ENCODE results near the gene GDPD5. TPM values are rescaled to one million over a fixed set of nuclear protein-coding genes. Genes with fewer than 3 reads are reported as not detected.

GDPD5 gene
- total RNA-seq, 1 donor from 2014 or later = 7.5 TPM

DNA sequence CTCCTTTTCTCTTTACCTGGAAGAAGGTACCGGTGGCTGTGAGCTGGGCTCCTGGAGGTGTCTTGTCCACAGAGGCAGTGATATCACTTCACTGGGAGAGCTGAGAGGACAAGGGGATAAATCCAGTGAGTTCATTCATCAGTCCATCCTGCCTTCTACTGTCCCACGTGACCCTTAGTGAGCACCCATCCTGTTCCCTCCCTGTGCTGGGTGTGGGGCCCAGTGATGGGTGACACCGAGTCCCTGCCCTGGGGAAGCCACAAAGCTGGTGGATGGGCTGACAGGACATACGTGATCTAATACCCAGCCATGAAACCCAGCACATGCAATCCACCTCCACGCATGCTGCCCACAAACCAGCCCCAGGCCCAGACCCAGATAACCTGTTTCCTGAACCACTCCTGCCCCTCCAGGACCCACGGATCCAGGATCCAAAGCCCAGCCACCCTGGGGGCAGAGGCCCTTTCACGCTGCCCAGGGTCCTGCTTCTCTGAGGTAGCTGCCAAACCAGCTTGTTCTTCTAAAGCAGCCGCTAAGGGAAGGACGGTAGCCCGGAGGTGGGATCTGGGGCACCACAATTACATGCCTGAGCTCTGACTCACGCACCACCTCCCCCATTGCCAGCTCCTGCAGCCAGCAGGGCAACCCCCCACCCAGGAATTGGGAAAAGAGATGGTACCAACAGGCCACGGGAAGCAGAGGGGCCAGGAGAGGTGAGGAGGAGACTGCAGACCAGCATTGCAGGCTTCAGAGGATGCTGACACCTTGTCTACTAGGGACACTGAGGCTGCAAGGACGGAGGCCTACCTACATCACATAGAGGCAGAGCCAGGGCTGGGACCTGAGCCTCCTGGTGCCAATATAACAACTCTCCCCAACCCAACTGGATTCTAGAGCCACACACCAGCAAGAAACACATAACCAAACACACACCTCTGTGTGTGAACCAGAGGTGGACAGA, 35.2 kb downstream of the GDPD5 start:
- no peak for DNase-seq

DNA sequence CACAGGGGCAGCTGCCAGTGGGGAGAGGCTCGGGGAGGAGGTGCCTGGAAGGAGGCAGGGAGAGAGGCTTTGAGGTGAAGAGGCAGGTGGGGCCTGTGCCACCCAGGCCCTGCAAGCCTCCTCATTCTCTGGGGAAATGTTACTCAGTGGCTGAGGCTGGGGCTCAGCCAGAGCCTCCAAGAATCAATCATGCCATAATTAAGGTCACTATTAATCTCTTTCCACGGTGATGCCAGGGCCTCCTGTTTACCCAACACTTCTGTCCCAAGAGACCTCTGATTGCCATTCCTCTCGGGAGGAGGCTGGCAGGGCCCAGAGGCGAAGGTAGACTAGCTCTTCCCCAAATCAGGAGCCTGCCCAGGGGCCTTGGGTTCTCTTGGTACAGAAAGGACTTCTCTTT, 38.4 kb downstream of the GDPD5 start:
- DNase-seq = no peak

DNA sequence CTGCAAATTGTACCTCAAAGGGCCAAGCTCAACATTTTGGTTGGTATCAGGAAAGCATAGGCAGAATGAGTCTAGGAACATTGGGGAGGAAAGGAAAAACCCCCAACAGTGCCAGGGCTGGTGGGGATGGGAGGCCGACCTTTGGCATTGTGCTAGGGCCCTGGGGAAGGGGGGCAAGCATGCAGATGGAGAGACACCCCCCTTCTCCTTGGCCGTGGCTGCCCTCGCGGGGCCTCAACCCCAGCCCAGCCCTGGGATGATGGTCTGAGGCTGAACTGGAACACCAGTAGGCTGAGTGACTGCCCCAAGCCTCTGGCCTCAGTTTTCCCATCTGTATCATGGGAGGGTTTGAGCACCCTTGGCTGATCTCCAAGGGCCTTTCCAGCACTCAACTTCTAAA, 40.0 kb downstream of the GDPD5 start:
- DNase-seq = no peak

DNA sequence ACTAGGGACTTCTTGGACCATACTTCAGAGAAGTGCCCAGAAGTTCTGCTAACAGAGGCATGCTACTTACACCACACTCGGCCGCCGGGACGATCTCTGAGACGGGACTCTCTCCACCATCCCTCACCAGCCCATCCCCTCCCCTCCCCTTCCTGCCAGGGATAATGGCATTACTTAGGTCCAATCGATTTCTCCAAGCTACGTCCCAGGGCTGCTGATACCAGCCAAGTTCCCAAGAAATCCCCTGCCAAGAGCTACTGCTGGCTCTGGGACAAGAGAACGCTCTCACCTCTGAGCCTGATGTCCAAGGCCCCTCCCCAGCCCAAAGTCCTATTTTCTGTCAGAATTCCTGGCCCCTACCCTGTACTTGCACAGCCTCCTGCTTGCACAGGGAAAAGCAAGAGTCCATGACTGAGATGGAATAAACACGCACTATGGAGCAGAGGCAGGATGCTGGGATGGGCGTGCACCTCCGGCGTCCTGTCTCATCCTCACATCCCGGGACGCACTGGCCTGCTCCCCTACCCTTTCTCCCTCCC, 42.7 kb downstream of the GDPD5 start:
- no peak for DNase-seq

DNA sequence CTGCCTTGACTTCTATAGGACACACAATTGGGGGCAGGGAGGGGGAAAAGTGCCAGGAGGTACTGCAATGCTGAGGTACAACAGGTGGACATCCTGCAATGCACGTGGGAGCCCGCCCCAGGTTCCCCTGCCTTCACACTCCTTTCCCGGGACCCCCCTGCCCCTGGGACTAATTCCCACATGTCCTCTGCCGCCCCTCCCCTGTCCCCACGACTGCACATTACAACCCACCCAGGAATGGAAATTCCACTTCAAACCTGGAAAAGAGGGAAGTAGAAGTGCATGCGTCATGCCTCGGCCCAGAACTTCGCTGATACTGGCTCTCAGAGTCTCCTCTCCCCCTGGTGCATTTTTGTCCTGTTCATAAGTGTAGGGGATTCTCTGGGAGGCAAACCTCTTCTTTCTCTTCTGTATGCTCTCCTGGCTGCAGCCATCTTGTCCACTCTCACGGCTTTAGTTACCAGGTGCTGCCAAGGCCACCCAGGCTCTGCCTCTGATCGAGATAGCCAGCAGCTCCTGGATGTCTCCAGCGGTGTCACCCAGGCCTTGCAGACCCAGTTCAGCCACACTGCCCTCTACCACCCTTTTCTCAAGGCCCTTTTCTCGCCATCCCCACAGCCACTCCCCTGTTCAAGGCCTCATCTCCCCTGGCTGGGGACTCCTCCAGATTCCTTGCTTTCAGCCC, 43.7 kb downstream of the GDPD5 start:
- DNase-seq = no peak

DNA sequence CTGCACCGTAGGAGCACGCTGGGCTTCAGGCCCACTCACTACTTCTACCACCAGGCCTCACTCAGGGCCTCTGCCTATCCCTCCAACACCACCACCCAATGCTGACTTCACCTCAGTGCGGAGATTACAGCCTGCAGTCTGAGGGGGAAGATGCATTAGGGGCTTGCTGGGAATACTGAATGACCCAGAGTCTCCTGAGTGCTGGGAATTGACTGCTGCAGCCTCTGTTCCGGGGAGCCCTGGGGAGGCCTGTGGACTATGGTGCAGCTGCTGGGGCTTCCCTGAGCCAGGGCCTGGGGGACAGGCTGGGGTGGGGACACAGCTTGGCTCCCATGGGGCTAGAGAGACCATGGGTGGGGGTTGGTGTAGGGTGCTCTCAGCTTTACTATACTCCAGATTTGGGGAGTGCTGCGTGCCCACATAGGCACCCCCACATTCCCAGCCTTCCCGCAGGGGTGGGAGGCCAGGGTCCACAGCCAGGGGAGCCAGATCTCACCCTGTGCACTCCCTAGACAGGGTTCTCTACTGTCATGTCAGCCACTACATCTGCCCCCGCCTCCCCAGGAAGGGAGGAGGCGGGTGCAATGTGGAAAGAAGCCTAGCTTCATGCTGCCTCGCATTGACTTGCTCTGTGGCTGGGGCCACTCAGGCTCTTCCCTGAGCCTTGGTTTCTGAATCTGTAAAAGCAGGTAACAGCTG, 44.4 kb downstream of the GDPD5 start:
- no peak for DNase-seq

DNA sequence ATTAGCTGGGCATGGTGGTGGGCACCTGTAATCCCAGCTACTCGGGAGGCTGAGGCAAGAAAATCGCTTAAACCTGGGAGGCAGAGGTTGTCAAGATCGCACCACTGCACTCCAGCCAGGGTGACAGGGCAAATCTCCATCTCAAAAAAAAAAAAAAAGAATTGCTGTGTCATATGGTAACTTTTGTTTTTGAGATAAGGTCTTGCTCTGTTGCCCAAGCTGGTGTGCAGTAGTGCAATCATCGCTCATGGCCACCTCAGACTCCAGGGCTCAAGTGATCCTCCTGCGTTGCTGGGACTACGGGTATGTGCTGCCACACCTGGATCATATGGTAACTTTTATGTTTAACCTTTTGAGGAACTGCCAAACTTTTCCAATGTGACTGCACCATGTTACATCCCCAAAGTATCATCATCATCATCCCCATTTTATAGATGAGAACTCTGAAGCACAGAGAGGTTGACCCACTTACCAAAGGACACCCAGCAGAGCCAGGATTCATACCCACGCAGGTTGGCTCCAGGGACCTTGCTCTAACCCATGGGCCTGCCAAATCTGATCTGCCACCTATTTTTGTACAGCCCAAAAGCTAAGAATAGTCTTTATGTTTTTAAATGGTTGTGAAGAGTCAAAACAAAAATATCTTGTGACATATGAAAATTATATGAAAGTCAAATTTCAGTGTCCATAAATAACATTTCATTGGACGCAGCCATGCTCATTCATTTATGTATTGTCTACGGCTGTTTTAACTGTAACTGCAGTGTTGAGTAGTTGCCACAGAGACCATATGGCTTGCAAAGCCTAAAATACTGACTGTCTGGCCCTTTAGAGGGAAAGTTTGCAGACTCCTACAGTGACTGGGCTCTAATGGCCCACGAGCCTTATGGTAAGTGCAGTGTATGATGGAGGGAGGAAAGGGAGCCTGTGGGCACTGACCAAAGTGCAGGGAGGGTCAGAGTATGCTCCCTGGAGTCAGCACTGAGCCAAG, 45.3 kb downstream of the GDPD5 start:
- DNase-seq = peak; percentile 24

DNA sequence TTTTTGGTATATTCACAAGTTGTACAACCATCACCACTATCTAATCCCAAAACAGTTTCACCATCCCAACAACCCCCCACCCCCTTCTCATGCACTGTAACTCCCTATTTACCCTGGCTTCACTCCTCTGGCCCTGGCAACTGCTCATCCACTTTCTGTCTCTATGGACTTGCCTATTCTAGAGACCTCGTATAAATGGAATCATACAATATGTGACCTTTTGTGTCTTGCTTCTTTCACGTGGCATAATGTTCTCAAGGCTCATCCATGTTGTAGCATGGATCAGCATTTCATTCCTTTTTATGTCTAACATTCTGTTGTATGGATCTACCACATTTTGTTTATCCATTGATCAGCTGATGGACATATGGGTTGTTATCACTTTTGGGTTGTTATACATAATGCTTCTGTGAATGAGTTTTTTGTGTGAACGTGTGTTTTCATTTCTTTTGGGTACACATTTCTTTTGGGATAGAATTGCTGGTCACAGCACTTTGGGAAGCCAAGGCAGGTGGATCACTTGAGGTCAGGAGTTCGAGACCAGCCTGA, 46.1 kb downstream of the GDPD5 start:
- DNase-seq = no peak

DNA sequence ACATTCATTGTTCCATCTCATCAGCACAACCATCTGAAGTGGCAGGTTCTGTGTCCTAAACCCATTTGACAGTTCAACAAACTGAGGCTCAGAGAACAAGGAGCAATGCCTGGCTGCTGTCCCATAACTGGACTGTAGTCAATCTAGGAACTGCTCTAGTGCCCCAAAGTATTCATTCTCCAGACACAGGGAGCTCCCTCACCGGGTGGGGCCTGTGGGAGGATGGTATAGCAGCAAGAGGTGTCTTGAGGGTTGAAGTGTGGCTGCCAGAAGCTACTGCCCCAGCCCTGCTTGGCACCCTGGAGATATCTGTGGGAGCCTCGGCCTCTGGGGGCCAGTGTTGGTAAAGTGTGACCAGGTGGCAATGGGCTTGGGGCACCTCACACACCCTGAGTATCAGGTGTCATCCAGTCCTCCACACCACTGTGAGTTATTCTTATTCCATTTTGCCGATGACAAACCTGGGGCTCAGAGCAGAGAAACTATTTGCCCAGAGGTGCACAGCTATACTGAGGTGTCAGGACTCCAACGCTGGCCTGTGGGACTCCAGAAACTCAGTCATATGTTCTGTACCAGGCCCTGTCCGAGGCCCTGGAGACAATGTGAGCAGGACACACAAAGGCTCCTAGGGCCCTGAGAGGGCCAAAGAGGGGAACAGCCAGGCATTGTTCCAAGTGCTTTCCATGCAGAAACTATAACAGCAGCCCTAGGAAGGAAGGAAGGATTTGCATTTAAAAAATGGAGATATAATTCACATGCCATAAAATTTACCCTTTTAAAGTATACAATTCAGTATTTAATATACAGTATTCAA, 46.8 kb downstream of the GDPD5 start:
- peak; percentile 24 for DNase-seq

DNA sequence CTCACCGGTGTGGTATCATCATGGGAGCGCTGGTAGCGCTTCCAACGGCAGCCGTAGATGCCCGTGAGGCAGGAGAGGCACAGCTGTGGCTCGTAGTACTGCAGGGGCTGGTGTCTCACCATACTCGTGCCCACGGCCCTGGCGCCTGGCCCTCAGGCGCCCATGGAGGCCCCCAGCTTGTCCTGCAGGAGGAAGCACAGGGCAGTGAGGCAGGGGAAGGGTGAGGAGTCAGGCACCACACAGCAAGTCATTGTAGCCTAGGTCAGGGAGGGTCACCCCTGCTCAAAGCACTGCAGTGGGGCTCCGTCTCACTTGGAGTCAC, 48.2 kb downstream of the GDPD5 start:
- no peak for DNase-seq

DNA sequence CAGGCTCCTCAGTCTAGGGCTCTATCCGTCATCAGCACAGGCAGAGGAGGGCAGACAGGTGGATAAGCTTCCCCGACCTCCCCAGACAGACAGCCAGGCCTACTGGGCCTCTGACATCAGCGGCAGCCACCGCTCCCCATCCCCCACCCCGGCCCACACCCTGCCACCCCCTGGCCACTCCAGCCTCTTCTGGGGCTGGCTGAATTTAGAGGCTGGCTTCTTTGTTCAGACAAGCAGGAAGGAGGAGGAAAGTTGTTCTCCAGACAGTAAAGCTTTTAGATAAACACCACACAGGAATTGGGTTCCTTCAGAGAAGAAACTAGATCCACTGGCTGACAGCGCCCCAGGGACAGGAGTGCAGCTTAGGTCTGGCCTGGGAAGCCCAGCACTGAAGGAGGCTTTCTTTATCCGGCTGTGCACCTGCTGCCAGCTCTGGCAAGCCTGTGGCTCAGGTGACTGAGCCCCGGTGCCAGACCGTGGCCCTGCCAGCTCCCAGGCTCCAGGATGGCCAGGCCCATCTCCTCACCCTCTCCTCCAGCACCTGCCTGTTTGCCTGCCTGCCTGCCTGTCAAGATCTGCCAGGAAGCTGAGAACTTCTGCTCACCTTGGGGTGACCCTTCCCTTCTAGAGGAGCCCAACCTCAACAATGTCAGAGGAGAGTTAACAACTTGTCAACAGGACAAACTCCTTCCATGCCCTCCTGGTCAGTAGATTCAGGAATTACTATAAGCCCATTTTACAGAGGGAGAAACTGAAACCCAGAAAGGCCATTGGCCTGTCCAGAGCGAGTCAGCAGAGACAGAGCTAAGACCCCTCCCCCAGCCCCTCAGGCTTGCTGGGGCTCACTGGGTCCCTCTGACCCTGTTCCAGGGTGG, 48.8 kb downstream of the GDPD5 start:
- peak; percentile 42 for DNase-seq

DNA sequence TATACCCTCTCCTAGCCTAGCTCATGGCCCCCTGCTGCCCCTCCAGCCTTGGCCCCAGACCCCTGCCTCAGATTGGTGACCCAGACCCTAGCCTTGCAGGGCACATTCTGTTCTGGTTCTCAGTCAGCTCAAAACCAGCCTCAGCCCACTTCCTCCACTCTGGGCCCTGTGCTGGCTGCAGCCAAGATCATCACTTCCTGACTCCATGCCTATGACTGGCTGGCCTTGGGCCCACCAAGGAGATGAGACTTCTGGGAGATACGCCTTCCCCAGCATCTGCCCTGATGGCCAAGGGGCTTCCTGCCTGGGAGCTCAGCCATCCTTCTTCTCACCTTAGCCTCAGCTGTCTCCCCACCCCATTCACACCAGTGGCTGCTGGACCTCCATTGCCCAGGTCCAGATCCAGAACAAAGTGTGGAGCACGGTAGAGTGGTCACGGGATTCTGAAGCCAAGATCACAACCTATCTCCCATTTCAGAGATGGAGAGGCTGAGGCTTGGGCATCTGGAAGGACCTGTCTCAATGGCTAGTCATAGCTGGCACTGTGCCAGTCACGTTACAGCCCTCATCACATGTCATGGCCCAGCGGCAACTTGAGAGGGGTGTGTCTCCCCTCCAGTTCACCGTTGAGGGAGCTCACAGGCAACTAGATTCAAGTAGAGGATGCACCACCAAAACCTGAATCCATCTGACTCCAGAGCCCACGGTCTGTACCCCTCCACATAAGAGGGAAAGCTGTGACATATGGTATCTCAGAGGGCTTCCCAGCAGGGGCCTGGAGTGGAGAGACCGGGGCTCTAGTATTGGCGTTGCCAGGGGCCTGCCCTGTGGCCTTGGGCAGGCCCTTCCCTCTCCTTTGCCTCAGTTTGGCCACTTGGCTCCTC, 49.7 kb downstream of the GDPD5 start:
- DNase-seq = peak; percentile 44

DNA sequence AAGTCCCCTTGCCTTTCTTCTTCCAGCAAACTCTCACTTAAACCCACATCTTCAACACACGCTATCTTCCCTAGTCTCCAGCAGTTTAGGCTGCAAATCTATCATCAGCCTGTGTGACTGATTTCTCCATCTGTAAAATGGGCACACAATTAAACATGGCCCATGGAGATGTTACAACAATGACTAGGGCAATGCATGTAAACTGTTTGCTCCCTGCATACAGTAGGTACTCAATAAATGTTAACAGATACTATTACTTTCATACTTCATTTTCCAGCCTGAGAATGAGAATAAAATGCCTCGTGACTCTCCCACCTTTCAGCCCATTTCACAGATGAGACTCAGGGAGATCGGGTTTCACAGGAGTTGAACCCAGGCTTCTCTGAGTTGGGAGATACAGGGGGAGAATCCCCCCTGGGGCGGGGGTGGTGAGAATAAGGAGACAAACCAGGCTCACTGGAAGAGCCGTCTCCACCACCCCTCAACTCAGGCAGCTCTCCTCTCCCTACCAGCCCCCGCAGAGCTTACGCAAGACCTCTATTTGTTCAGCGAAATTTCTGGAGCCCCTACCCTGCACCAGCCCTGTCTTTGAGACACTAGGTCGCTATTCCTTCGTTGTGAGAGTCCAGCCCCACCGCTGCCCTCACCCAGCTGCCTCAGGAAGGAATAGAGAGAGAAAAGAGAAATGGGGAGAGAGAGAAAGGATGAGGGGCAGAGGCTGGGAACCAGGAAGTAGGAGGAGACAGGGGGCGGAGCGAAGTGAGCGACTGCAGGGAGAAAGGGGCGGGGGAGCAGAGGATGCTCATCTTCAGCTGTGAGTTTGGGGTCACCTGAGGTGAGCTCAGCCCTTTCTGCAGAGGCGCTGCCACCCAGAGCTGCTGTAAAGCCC, 50.6 kb downstream of the GDPD5 start:
- peak; percentile 63 for DNase-seq

DNA sequence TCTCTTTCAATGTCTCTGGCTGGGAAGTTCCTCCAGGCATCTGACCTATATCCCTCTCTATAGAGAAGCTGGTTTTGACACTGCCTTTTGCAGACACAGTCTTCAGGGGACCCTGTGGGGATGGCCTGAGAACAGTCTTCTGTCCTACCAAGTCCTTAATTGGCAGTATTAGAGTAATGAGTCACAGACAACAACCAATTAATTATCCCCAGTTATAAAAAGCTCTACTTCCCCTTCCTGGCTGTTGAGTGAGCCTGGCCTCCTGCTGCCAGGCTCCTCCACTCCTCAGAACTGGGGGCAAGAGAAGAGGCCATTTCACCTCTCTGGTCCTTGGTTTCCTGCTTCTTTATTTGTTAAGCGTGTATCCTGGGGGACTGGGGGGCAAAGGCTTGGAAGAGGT, 51.5 kb downstream of the GDPD5 start:
- DNase-seq = no peak

DNA sequence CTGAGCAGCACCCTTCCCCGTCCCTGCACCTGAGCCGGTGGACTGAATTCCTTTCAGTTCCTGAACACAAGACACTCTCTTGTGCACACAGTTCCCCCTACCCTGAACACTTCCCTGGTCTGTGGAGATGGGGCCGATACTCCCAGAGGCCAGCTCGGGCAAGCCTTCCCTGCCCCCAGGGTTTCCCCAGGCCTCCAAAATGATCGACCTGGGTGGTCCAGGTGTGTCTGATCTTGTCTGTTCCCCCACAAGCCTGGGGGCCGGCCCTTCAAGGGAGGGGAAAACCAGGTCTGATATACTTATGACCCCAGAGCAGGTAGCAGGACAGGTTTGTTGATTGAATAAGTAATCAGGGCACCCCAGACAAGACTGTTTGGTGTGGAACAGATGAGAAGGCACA, 52.1 kb downstream of the GDPD5 start:
- no peak for DNase-seq

DNA sequence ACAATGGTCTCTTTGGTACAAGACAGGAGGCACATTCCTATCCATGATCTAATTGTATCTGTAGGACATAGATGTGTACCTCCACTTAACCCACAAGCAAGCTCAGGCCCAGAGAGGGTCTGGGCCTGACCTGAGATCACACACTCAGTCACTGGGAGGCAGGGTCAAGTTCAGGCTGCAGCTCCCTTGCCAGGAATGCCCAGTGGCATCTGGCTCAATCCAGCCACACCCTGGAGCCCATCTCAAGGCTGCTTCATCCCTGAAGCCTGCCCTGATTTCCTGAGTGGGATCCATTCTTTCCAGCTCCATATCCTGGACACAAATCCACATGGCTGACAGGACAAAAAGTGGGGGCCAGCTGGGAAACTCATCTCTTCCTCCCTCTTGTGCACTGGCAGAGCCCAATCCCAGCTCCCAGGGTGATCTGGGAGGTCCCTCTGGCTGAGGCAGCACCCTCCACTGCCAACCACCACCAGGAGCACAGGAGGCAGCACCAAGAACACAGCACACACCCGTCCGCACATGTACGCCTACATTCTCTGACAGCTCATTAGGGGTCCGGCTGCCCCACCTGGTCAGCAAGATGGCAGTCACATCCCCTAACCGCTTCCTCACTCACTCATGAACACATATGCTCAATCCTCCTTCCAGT, 53.5 kb downstream of the GDPD5 start:
- no peak for DNase-seq

All from tongue (tissue), 2 donors.